Measurements from ENCODE around the gene FAM174C.

GRCh38 chr19:1311543-1312091 lies 36.3 kb downstream of the FAM174C start:
- TF ChIP-seq CTCF (tag by site-specific recombination; IDR thresholded peaks at IDR 0.05) (no peak), ZBTB21 (tag by site-specific recombination; IDR thresholded peaks at IDR 0.05) (no peak), PRDM10 (tag by site-specific recombination; IDR thresholded peaks at IDR 0.05) (no peak), ZNF274 (IDR thresholded peaks at IDR 0.05; ENCODE audit: low read length) (no peak), ZNF274 (tag by site-specific recombination; IDR thresholded peaks at IDR 0.05; ENCODE audit: borderline replicate concordance) (no peak), GFI1B (tag by site-specific recombination; IDR thresholded peaks at IDR 0.05) (no peak), ZNF473 (tag by site-specific recombination; IDR thresholded peaks at IDR 0.05) (no peak), ZBTB48 (tag by site-specific recombination; IDR thresholded peaks at IDR 0.05) (no peak), KLF1 (tag by site-specific recombination; IDR thresholded peaks at IDR 0.05) (no peak), ZNF114 (tag by site-specific recombination; IDR thresholded peaks at IDR 0.05) (no peak), ZNF266 (tag by site-specific recombination; IDR thresholded peaks at IDR 0.05; ENCODE audit: low read depth) (no peak), GLI4 (tag by site-specific recombination; IDR thresholded peaks at IDR 0.05) (no peak)
